Stimulated activated CD4-positive, alpha-beta T cell treated with anti-CD3 and anti-CD28 coated beads, Interleukin-12 subunit alpha, Interleukin-12 subunit beta, amount 100 ng/mL, for 4 hours (primary cell): ENCODE measurements around the gene PGAP3.
"Not testable (repeated sequence)": the region's sequence is repeated elsewhere in the genome, so short reads cannot be mapped to it uniquely, and the experiment has no call there.

Source experiments
- DNase-seq: peaks from one replicate; pipeline ENCODE4 v3.0.0-alpha.2; 2020

Gene PGAP3

DNA sequence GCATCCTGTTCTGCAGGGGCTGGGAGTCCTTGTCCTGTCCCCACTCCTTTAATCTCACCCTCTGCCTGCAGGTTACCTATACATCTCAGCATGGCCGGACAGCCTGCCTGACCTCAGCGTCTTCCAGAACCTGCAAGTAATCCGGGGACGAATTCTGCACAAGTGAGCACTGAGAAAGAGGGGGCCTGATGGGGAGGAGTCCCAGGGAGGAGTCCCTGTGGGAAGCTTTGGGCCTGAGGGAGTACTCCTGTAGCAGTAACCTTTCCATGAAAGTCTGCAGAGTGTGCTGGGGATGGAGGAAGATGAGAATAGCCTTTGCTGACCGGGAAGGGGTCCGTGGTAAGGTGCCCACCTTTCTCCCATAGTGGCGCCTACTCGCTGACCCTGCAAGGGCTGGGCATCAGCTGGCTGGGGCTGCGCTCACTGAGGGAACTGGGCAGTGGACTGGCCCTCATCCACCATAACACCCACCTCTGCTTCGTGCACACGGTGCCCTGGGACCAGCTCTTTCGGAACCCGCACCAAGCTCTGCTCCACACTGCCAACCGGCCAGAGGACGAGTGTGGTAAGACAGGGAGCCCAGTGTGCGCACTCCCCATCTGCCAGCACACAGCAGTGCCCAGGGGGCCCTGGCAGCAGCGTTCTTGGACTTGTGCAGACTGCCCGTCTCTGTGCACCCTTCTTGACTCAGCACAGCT lies 27.7 kb upstream of the PGAP3 start:
- no peak for DNase-seq

GRCh38 chr17:39714234-39714633 lies 26.4 kb upstream of the PGAP3 start:
- no peak for DNase-seq

DNA sequence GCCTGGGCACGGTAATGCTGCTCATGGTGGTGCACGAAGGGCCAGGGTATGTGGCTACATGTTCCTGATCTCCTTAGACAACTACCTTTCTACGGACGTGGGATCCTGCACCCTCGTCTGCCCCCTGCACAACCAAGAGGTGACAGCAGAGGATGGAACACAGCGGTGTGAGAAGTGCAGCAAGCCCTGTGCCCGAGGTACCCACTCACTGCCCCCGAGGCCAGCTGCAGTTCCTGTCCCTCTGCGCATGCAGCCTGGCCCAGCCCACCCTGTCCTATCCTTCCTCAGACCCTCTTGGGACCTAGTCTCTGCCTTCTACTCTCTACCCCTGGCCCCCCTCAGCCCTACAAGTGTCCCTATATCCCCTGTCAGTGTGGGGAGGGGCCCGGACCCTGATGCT lies 24.0 kb upstream of the PGAP3 start:
- no peak for DNase-seq

DNA sequence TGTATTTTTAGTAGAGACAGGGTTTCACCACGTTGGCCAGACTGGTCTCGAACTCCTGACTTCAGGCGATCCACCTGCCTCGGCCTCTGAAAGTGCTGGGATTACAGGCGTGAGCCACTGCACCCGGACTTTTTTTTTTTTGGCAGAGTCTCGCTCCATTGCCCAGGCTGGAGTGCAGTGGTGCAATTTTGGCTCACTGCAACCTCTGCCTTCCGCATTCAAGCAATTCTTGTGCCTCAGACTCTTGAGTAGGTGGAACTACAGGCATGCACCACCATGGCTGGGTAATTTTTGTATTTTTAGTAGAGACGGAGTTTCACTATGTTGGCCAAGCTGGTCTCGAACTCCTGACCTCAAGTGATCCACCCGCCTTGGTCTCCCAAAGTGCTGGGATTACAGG lies 23.2 kb upstream of the PGAP3 start:
- not testable (repeated sequence) for DNase-seq

GRCh38 chr17:39709998-39710964 lies 22.4 kb upstream of the PGAP3 start:
- DNase-seq = no peak

DNA sequence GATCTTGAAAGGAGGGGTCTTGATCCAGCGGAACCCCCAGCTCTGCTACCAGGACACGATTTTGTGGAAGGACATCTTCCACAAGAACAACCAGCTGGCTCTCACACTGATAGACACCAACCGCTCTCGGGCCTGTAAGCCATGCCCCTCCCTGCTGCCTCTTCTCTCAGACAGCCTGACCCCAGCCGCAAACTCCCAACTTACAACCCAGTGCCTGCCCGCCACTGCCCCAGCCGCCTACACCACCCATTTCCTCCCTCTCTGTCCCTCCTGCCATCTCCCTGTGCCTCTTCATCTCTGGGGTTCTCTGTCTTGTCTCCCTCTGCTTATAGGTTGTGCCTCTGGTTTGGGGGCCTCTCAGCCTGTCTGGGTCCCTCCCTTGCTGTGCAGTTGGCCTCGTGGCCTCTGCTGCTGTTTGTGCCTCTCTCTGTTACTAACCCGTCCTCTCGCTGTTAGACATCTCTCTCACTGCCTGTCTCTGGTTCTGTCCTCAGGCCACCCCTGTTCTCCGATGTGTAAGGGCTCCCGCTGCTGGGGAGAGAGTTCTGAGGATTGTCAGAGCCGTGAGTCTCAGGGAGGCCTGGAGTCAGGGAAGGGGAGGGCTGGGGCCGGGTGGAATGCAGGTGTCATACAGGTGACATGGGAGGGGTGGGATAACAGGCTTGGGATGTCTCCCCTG lies 21.6 kb upstream of the PGAP3 start:
- DNase-seq = no peak

GRCh38 chr17:39706921-39707337 lies 19.1 kb upstream of the PGAP3 start:
- no peak for DNase-seq

GRCh38 chr17:39706383-39706782 lies 18.5 kb upstream of the PGAP3 start:
- DNase-seq = no peak

GRCh38 chr17:39705786-39706348 lies 18.0 kb upstream of the PGAP3 start:
- DNase-seq = no peak

- no peak for DNase-seq
Measured at GRCh38 chr17:39704821-39705551, 17.1 kb upstream of the PGAP3 start.

- no peak for DNase-seq
Measured at GRCh38 chr17:39703913-39704312, 16.1 kb upstream of the PGAP3 start.

GRCh38 chr17:39702901-39703893 lies 15.3 kb upstream of the PGAP3 start:
- no peak for DNase-seq

- DNase-seq = no peak
Measured at GRCh38 chr17:39701784-39702422, 14.0 kb upstream of the PGAP3 start.

DNA sequence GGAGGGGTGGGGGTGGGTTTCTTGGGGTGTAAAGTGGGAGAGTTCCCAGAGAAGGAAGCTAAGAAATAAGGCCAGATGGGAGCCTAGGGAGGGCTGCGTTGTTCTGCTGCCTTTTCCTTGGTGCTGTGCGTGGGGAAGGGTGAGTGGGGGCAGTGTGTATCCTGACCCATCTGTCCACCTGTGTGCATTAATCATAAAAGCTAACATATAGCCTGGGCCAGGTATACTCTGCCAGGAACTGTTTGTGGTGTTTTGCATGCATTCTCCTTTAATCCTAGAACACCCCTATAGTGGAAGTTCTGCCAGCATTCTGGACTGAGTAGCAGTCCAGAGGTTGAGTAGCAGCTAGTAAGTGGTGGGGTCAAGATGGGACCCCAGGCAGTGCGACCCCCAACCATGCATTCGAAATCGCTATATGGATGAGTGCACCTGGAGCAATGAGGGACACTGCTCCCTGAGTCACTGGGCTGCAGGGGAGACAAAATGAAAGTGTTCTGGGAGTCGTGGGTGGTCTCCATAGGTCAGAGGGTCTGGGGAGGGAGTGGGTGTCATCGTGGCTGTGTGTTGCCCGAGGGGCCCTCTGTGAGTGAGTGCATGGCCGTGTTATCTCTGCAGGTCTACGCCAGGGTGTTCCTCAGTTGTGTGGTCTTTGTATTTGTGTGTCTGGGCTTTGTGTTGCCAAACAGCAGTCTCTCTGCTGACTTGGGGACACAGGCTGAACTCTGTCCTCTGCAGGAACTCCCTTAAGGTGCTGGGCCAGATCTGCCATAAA lies 13.3 kb upstream of the PGAP3 start:
- no peak for DNase-seq

DNA sequence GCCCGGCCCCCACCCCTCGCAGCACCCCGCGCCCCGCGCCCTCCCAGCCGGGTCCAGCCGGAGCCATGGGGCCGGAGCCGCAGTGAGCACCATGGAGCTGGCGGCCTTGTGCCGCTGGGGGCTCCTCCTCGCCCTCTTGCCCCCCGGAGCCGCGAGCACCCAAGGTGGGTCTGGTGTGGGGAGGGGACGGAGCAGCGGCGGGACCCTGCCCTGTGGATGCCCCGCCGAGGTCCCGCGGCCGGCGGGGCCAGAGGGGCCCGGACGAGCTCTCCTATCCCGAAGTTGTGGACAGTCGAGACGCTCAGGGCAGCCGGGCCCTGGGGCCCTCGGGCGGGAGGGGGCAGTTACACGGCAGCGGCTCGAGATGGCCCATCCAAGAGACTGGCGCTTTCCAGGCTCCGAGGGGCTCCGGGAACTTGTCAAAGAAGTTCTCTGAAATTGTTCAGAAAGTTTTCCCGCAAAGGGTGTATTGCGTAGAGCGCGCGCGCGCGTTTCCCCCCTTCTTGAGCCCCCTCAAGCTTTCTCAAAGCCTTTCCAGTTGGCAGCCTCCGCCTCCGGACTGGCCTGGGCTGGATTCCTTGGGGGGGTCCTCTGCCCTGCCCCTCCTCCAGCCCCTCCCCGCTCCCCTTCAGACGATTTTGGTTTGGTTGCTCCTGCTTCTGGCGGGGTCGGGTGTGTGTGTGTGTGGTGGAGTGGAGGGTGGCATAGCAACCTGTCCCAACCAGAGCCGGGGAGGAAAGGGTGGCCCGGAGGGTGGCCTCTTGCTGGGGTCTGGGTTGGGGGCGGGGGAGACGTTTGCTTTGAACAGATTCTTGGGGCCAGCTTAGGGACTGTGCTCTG lies 12.5 kb upstream of the PGAP3 start:
- no peak for DNase-seq

GRCh38 chr17:39699818-39700147 lies 11.9 kb upstream of the PGAP3 start, which contains the start of gene ERBB2:
Gene ERBB2 (plus strand): TSS chr17:39700064. CDS start chr17:39700239, 175 bp downstream.
- no peak for DNase-seq

- not testable (repeated sequence) for DNase-seq
Measured at GRCh38 chr17:39699157-39699817, 11.4 kb upstream of the PGAP3 start.

DNA sequence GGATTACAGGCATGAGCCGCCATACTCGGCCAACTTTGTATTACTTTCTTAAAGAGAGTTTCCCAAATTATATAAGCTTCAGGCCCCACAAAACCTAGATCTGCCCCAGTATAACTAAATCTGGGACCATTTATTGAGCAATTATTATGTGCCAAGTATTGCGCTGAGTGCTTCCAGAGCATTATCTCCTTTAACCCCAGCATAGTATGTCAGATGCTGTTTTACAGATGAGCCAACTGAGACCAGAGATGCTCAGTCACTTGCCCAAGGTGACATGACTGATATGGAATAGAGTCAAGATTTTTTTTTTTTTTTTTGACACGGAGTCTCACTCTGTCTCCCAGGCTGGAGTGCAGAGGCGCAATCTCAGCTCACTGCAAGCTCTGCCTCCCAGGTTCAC lies 10.1 kb upstream of the PGAP3 start:
- DNase-seq = no peak
